KOPT-K1 (cell line): ENCODE measurements around the gene AGTPBP1.

ENCODE experiments used
- H3K27ac ChIP-seq: fragments of 200-600 bp; sonication (generic); 2 replicates; pipeline ENCODE4 v1.5.1; 2016; ENCODE audit warnings: antibody characterized with exemption, mild to moderate bottlenecking, low read depth, low read length; ENCODE audit not compliant: poor library complexity, severe bottlenecking
- H3K36me3 ChIP-seq: fragments of 200-600 bp; sonication (generic); 2 replicates; pipeline ENCODE4 v1.5.1; 2017; ENCODE audit warnings: antibody characterized with exemption, mild to moderate bottlenecking, low read length, moderate library complexity; ENCODE audit not compliant: insufficient read depth
- H3K9me3 ChIP-seq: fragments of 200-600 bp; sonication (generic); 2 replicates; pipeline ENCODE4 v1.5.1; 2017; ENCODE audit warnings: antibody characterized with exemption, low read length, mild to moderate bottlenecking; ENCODE audit not compliant: insufficient read depth, poor library complexity, severe bottlenecking

AGTPBP1 gene

DNA sequence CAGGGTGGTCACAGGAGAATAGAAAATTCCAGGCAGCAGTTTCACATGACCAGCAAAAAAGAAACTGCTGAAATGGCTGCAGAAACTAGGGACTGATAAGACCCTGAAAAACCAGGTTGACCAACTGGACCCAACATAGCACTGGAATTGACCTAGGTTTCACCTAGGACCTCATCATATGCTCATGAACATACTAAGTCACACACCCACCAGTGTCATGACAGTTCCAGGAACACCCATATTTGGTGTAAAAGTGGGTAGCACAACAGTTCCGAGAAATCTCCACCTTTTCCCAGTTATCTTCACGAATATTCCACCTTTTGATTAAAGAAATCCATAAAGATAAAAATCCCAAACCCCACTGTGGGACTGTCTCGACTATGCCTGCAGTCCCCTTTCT lies 182.2 kb downstream of the AGTPBP1 start:
- no peaks in the 10 kb centered on the region for H3K36me3 ChIP-seq

DNA sequence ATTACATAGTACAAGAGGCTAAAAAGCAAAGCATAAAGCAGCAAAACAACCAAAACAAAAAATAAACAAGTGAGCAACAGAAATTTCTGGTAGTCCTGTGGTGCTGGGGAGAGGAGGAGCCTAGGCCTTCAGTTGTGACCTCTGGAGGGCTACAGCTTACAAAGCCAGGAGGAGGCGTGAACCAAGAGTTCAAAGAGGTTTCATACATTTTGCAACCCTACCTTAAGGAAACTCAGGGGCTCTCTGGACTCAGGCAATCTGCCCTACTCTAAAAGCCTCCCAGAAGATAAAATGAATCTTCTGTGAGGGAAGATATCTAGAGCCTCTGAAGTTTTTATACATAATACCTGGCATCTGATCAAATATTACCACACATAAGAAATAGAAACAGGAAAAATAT lies 187.4 kb downstream of the AGTPBP1 start:
- Histone ChIP-seq H3K9me3 (no peaks in the 10 kb centered on the region), H3K27ac (no peak overlapping the region), H3K36me3 (no peaks in the 10 kb centered on the region)

More for the DNA sequence above, 182.2 kb downstream of the AGTPBP1 start:
- Histone ChIP-seq H3K27ac (no peak overlapping the region), H3K9me3 (no peaks in the 10 kb centered on the region)

DNA sequence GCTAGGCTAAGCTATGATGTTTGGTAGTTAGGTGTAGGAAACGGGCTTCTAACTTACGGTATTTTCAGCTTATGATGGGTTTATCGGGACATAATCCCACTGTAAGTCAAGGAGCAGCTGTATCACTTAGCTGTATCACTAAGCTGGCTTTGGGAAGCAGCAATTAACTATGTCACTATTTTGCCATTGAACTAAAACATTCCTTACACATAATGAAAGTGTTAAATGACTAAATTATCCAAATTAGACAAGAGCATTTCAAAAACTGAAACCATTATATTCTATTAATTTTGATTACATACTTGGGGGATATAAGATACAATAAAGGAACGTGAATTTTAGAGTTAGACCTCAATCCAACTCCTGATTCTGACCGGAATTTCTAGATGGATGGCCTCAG lies 188.3 kb downstream of the AGTPBP1 start:
- Histone ChIP-seq H3K9me3 (no peaks in the 10 kb centered on the region), H3K36me3 (no peaks in the 10 kb centered on the region), H3K27ac (no peak overlapping the region)

DNA sequence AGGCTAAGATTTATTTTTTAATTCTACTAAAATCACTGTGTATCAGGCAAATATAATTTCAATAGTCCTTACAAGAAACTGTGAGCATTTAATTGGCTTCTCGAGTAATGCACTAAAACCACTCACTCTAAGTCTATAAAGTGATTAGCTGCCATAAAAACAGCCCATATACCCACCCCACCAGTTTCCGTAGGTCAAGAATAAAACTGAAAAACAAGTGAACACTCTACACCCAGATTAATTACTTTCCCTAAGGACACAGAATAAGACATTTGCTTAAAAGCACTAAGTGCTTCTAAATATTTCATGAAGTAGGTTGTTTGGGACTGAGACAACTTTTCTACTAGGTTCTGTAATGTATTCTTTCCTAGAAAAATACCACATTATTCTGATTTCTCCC lies 194.2 kb downstream of the AGTPBP1 start:
- Histone ChIP-seq H3K27ac (no peak overlapping the region), H3K9me3 (no peaks in the 10 kb centered on the region), H3K36me3 (no peaks in the 10 kb centered on the region)

DNA sequence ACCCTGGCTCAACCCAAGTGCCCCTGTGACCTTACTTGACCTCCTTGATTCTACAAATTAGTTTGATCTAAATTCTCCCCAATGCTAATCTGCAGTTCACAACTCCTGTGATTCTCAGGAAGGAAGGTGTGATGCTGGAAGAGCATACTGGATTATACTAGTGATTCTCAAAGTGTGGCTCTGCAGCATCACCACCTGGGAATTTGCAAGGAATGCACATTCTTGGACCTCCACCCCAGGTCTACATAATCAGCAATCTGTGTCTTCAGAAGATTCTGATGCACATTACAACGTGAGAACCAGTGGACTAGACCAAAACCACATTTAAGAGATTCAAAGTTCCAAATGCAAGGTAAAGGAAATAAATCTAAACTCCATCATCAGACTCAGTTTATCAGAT lies 198.6 kb downstream of the AGTPBP1 start:
- no peaks in the 10 kb centered on the region for H3K9me3 ChIP-seq
- H3K36me3 ChIP-seq, result no peaks in the 10 kb centered on the region
- H3K27ac ChIP-seq, result no peak overlapping the region

DNA sequence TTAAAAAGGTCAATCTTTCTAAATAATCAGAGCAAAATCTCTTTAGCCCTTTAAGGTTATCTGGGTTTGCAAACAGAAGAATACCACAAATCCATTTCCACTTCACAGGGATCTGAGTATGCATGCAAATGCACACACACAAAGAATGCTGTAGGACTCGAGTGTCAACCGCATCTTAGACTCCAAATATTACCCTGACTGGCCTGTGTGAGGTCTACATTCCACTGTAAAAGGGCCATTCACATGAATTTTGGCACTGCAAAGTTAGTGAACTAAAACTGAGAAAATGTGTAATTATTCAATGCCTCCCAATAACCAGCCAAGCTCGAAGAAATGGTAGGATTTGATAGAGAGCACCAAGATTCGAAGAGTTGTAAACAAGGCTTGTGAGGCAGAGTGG lies 199.9 kb downstream of the AGTPBP1 start:
- H3K27ac ChIP-seq, result no peak overlapping the region
- H3K36me3 ChIP-seq, result no peaks in the 10 kb centered on the region
- no peaks in the 10 kb centered on the region for H3K9me3 ChIP-seq

DNA sequence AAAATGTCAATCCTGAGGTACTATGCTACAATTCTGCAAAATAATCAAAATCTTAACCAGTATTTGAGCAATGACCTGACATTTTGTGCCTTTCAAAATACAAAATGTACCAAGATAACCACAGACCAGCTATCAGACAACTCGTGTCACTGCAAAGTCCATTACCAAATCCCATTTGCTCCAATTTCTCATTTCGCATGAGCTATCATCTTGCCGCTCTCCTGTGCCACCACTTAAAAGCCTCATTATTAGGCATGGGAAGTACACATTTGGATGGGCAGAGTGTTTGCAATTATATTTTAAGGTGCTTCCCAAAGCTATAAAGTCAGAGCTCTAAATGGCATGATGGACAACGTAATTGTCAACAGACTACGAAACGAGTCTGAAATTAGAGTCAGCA lies 205.2 kb downstream of the AGTPBP1 start:
- H3K36me3 ChIP-seq, result no peaks in the 10 kb centered on the region
- H3K9me3 ChIP-seq, result no peaks in the 10 kb centered on the region
- H3K27ac ChIP-seq, result no peak overlapping the region

DNA sequence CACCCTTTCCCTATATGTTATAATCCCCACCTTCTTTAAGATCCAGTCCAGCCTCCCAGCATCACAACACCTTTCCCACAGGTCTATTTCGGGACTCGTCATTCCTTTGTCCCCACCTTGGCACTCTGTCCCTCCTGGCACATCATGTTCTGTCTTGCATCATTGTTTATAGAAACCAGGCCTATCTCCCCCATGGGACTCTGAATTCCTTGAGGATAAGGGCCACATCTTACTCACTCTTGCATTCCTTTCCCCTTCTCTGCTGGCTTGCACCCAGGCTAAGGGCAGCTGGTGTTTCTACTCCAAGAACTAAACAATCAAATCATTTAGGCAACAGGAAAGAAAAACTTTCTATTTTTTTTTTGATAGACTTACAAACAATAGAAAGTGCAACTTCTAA lies 205.7 kb downstream of the AGTPBP1 start:
- no peaks in the 10 kb centered on the region for H3K9me3 ChIP-seq
- no peaks in the 10 kb centered on the region for H3K36me3 ChIP-seq
- H3K27ac ChIP-seq, result no peak overlapping the region

DNA sequence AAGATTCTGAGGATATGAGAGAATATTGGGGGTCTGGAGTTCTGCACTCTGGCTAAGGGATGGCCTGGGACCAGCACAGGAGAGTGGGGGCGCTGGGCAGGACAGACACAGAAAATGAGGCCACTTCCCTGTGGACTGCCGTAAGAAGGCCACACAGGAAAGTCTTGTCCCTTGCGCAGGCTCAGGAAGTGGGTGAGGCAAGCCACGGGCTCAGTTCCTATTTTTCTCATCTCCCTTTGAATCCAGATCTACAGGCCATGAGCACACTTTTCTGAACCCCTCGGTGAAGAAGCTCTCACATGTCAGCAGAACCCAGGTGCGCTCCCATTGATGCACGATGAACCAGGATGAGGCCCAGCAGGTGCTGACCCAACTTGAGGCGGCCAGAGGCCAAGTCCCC lies 207.4 kb downstream of the AGTPBP1 start:
- H3K27ac ChIP-seq, result no peak overlapping the region
- H3K9me3 ChIP-seq, result no peaks in the 10 kb centered on the region
- no peaks in the 10 kb centered on the region for H3K36me3 ChIP-seq

DNA sequence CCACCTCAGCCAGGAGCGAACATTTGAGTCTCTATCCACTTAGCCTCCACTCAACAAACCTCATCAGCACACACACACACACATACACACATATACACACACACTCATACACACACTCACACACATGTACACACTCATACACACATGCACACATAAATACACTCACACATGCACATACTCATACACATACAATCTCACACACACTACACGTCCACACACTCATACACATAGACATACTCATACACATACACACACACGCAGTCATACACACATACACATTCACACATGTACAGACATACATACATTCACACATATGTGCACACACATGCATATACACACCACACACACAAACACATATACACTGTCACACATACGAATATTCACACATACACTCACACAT lies 208.2 kb downstream of the AGTPBP1 start:
- Histone ChIP-seq H3K9me3 (no peaks in the 10 kb centered on the region), H3K27ac (no peak overlapping the region), H3K36me3 (no peaks in the 10 kb centered on the region)

DNA sequence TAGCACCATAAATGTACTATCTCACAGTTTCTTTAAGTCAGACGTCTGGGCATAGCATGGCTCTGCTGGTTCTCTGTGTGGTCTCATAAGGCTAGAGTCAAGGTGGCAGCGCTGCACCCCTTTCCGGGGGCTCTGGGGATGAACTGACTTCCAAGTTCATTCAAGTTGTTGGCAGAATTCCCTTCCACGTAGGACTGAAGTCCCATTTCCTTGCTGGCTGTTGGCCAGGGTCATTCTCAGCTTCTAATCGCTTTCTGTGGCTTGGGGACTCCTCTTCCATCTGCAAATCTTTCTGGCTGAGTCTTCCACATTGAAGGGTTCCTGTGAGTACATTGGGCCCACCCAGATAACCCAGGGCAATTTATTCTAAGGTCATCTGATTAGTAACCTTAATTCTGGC lies 211.0 kb downstream of the AGTPBP1 start:
- no peaks in the 10 kb centered on the region for H3K36me3 ChIP-seq
- no peaks in the 10 kb centered on the region for H3K9me3 ChIP-seq
- H3K27ac ChIP-seq, result no peak overlapping the region

DNA sequence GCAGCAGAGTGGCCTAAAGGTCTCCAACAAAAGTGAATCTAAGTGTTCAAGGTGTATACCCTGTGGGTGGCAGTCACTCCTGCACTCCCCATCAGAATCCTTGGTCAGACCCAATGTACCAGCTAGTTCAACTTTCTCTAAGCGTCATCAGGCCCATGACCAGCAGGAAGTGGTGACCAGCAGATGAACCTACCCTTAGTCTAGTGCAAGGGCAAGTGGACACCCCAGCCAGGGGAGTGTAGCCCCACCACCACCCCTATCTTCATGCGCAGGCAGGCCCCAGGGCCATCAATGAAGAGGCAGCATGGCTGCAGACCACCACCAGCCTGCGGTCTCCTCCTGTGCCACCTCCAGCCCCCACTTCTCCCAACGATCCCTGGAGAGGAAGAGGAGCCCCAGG lies 213.1 kb downstream of the AGTPBP1 start:
- Histone ChIP-seq H3K9me3 (no peaks in the 10 kb centered on the region), H3K36me3 (no peaks in the 10 kb centered on the region)

DNA sequence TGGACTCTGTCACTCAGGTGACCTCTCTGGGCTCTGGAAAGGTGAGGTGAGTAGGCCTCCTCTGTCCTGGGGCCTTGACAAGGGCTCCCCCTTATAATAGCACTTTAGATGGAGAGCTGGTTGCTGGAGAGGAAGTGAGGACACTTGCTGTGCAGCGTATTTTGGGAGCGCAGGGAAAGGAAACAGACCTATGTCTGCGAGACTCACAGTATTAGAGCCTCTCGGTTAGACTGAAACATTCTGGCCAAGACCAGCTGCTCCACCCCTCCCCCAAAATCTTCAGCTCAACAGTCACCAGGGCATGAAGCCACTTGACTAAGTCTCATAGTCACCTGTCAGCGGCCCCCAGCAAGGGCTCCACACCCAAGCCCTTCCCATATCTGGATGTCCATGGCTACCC lies 213.6 kb downstream of the AGTPBP1 start:
- no peaks in the 10 kb centered on the region for H3K9me3 ChIP-seq
- H3K36me3 ChIP-seq, result no peaks in the 10 kb centered on the region
- no peak overlapping the region for H3K27ac ChIP-seq

More for the DNA sequence above, 213.1 kb downstream of the AGTPBP1 start:
- no peak overlapping the region for H3K27ac ChIP-seq

DNA sequence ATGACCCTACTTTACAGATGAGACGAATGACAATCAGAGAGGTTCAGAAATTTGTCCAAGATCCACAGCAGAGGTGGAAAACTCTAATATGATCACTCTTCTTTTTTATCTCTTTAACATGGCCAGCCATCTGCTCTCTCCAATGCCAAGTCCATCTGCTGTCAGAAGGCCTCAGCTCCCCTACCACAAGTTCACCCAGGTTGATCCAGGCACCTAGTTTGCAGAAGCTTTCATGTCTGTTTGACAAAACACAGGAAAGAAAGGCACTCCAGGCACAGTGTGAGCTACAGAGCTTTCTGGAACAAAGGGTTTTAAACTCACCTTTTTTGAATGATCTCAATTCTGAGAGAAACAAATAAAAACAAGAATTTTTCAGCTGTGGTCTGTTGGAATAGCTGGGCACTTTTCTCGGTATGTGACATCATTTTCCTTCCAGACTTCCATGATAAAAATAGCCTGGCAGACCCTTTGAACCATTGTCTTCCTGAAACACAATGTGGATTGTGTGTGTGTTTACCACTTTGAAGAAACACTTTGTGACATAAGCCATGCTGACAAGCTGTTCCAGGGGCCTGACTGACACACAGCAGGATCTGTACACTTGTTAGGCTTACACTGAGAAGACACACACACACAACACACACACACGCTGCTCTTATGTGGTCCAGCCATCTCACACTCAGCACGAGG lies 214.3 kb downstream of the AGTPBP1 start:
- Histone ChIP-seq H3K27ac (no peak overlapping the region), H3K9me3 (no peaks in the 10 kb centered on the region), H3K36me3 (no peaks in the 10 kb centered on the region)

DNA sequence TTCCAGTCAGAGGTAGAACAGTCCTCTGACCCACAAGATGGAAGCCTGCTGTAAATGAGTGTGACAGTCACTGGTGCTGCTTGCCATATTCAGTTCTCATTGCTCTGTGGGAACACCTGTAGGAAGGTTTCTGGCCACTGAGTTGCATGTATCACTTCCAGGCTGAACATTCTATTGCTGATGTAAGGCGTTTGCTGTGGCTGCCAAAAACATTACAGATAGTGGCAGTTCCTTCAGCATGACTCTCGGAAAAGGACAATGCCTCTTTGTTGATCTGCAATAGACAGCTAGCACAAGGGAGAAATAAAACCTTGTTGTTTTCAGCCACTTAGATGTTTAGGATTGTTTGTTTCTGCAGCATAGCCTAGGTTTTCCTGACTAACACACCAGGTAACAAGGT lies 217.2 kb downstream of the AGTPBP1 start:
- no peaks in the 10 kb centered on the region for H3K9me3 ChIP-seq
- no peaks in the 10 kb centered on the region for H3K36me3 ChIP-seq
- no peak overlapping the region for H3K27ac ChIP-seq

DNA sequence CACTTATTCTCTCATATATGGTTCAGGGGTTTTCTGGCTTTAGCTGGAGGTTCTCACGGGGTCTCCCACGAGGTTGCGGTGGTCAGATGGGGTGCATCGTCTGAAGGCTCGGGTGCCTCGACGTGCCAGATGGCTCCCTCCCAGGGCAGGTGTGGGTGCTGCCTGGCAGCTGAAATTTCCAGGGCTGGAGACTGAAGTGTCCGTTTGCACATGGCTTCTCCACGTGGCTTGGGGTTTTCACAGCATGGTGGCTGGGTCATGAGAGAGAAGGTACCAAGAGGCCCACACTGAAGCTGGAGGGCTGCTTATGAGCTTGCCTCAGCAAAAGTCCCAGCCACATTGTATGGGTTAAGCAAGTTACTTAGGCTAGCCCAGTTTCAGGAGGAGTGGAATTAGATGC lies 218.6 kb downstream of the AGTPBP1 start:
- H3K9me3 ChIP-seq, result no peaks in the 10 kb centered on the region
- H3K36me3 ChIP-seq, result no peaks in the 10 kb centered on the region
- H3K27ac ChIP-seq, result no peak overlapping the region
